ENCODE measurements around the gene NCKAP1. TPM values are rescaled to one million over a fixed set of nuclear protein-coding genes. Genes with fewer than 3 reads are reported as not detected.

Gene NCKAP1
- total and polyA plus RNA-seq, 2 of the 4 experiments (the other 2 are of a cell fraction), result 91.1 to 160 TPM

GRCh38 chr2:182866461-182867406 lies 171.5 kb downstream of the NCKAP1 start, which contains the start of gene FRZB:
Gene FRZB (minus strand): TSS chr2:182866637. CDS start chr2:182866552, 85 bp downstream.
- H3K4me1 ChIP-seq (ENCODE audit: control insufficient read depth, insufficient read depth, low read length), result peaks cover 3% of the 10 kb centered on the region; the same call in 1 of the 2 replicates
- H3K56ac ChIP-seq (ENCODE audit: extremely low read depth, insufficient read depth, low read length), result no peak within 1 kb of the TSS
- H3K79me1 ChIP-seq (ENCODE audit: low read depth in 1 of 2, low read length in 2 of 2), result no peaks in the 10 kb centered on the region
- TF ChIP-seq MAZ (IDR thresholded peaks at IDR 0.05; ENCODE audit: borderline replicate concordance, low read depth, low read length) (peak; percentile 24; the same call in 1 of the 2 replicates), CEBPB (IDR thresholded peaks at IDR 0.05; ENCODE audit: low read depth, low read length) (peak; percentile 54; the same call in 1 of the 2 replicates), NFE2L2 (IDR thresholded peaks at IDR 0.05; ENCODE audit: low read depth, low read length) (no peak)
- CTCF ChIA-PET, result interaction anchor here (1.5 kb wide), 1 partner anchor 114 kb away, joined by 3 read pairs; no protein-coding TSS in a partner anchor
- peak within 1 kb of the TSS; percentile 58 for H2AK9ac ChIP-seq (replicated peaks; ENCODE audit: low read depth, low read length, poor library complexity)
- intact Hi-C loops (cut with micrococcal nuclease) (no loop called here), in situ Hi-C loops (cut with MboI; ENCODE audit: low sequenced_read_pairs) (no loop called here), dilution Hi-C loops (cut with HindIII; ENCODE audit: low sequenced_read_pairs, unreplicated experiment) (no loop called here)
- WGBS, 2 experiments (ENCODE audit: extremely low coverage in 2 of 2, insufficient read length in 1 of 2), result 1% methylated on average over 22 of the region's 57 CpGs; no CpG with 5 or more reads in 1 of the 2 experiments
- H2BK15ac ChIP-seq (ENCODE audit: low read depth, low read length), result no peak within 1 kb of the TSS
- no peak within 1 kb of the TSS for H2AK5ac ChIP-seq (ENCODE audit: low read depth, low read length)
- H3K23ac ChIP-seq (ENCODE audit: low read depth, low read length), result peak within 1 kb of the TSS; percentile 65
- H3K36me3 ChIP-seq (ENCODE audit: control insufficient read depth, insufficient read depth, low read length), result no peaks in the 10 kb centered on the region
- no peak within 1 kb of the TSS for H3K18ac ChIP-seq (ENCODE audit: low read depth, low read length)
- peak within 1 kb of the TSS; percentile 14; the same call in 1 of the 2 replicates for H3K14ac ChIP-seq (replicated peaks; ENCODE audit: low read depth, low read length)
- ATAC-seq (ENCODE audit: low read depth), result peak; percentile 86
- H2AFZ ChIP-seq (replicated peaks; ENCODE audit: low read length, poor library complexity), result peak within 1 kb of the TSS; percentile 96
- H3K27me3 ChIP-seq (ENCODE audit: control insufficient read depth, insufficient read depth, low read length), result no peaks in the 10 kb centered on the region
- peak within 1 kb of the TSS; percentile 48 for H3K4me3 ChIP-seq (ENCODE audit: insufficient read depth, low read depth, low read length)
- H2BK20ac ChIP-seq (ENCODE audit: low read depth, low read length), result no peak within 1 kb of the TSS; the same call in 1 of the 2 replicates
- 0 out of 2 replicates have a peak, but pooled peaks cover 4% of the 10 kb centered on the region for H3K9me1 ChIP-seq (ENCODE audit: insufficient read depth, low read length)
- POLR2A ChIA-PET (ENCODE audit: unreplicated experiment), result no interaction called here
- peak within 1 kb of the TSS in 1 of 2 experiments; percentile 67; a peak in 1 of 4 replicates for H4K8ac ChIP-seq (ENCODE audit: low read depth in 2 of 2, low read length in 2 of 2)
- H3K9me3 ChIP-seq (ENCODE audit: control insufficient read depth, insufficient read depth, low read length), result no peaks in the 10 kb centered on the region
- no peak within 1 kb of the TSS for H4K5ac ChIP-seq (ENCODE audit: low read depth, low read length)
- no peak within 1 kb of the TSS for H4K91ac ChIP-seq (ENCODE audit: insufficient read depth, low read depth, low read length)
- H2BK120ac ChIP-seq (ENCODE audit: low read depth, low read length), result 0 out of 2 replicates have a peak within 1 kb of the TSS, but pooled peaks have one; percentile 14
- H3K4me2 ChIP-seq (ENCODE audit: low read depth, low read length), result peak within 1 kb of the TSS; percentile 83
- no TSS peak for BruUV-seq (replicated peaks)
- peak within 1 kb of the TSS; percentile 41 for H3K9ac ChIP-seq (ENCODE audit: low read depth, low read length)
- H3K27ac ChIP-seq (ENCODE audit: insufficient read depth, low read length), result no peak within 1 kb of the TSS
- DNase-seq, result peak; percentile 73
- H4K20me1 ChIP-seq (ENCODE audit: insufficient read depth, low read length), result no peaks in the 10 kb centered on the region
- H3K4ac ChIP-seq (ENCODE audit: low read depth, low read length), result peak within 1 kb of the TSS; percentile 29; the same call in 1 of the 2 replicates
- H2BK5ac ChIP-seq (ENCODE audit: low read depth, low read length, poor library complexity, severe bottlenecking), result no peak within 1 kb of the TSS
